Hepatic stellate cell (primary cell): ENCODE results near the gene PPM1H.
A peak's percentile ranks its signal among the peaks of the same experiment; 100 is the strongest.

Experiments used
- DNase-seq: peaks from one replicate; pipeline ENCODE4 v3.0.0; 2011; ENCODE audit warnings: low spot score

The PPM1H gene

DNA sequence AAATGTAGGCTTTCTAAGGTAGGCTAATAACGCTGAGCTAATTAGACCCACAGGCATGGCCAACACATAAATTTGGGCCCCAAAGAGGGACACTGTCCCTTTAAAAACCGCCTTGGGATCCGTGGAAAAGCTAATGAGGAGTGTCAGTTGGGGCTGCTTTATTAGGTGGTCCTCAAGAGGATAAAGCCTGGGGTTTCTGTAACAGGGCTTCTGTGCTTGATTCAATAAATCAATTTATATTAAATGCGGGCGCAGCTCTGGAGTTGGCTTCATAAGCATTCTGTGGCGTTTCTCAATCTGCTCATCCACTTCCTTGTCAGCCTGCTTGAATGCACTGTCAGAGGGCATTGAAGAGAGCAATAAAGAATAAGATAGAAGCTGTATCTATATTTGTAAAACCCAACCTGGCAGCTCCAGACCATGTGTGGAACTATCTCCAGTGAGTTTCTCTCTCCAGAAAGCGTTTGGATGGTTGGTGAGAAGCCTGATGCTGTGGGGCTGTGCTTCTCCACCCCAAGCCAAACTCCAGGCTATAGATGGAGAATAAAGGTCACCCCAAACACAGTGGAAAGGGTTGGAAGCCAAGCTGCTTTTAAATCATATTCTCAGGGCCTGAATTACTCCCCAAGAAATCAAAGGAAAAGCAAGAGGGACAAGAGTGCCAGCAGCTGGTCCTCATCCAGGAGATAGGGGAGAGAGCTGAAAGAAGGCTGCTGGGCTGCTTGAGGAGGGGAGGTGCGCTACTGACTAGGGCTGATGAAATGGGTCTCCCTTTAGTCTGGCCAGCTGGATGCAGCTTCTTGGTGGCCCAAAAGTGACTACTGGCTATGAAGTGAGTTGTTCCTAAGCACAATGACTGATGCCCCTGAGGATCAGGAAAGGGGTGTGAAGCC is 222.0 kb downstream of the PPM1H start:
- no peak for DNase-seq

DNA sequence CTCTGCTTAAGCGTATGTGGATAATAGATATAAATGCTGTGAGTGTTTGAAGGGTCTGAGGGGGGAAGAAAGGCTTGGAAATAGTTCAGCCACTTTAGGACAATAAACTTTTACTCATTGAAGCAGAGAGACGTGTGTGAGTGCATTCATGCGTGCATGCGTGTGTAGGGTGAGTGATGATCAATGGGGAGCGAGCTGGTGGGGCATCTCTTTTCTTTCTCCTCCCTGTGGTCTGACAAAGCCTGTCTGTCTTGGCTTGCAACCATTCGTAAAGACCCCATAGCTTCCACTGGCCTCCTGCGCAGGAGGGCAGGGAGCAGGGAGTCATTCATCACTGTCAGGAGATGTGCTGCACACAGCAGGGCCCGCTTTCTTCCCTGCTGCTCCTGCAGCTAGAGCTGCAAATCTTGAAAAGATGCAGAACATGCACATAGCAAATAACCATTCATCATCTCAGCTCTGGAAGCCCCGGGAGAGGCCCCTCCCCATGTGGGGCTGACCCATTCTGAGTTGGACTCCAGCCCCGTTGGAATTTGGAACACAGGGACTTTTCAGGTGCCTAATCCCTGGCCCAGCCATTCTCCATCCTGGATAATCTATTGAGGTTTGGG is 223.2 kb downstream of the PPM1H start:
- no peak for DNase-seq

DNA sequence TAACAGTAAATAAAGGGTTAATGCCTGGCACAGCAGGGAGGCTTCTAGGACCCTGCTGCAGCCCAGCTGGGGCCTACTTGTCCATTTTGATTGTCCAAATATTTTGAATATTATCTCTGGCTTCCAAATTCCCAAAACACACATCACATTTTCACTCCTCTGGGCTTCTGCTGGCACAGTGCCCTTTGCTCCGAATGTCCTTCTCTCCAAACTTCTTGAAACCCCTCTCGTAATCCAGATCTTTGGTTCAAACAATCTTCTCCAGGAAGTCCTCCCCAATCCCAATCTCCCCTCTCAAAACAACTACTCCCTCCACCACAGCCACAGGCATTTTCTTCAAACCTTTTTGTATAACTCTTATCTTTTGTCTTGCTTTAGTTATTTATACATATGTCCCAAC is 225.6 kb downstream of the PPM1H start:
- peak; percentile 17 for DNase-seq

DNA sequence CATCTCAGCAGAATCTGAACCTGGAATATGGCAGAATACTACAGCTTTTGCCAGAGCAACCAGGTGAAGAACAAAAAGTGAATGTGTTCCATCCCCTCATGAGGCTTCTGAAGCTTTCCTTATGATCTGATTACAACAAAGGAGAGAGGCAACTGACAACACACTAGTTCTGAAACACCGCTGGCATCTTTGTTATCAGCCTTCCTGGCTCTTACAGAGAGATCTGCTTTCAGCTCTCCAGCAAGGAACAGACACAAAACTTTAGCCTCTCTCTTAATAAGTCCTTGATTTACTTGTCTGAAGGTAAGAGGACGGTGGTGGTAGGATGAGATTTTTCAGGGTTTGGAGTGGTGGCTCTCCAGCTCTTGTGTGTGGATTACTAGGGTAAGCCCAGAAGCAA is 227.0 kb downstream of the PPM1H start:
- DNase-seq: no peak

DNA sequence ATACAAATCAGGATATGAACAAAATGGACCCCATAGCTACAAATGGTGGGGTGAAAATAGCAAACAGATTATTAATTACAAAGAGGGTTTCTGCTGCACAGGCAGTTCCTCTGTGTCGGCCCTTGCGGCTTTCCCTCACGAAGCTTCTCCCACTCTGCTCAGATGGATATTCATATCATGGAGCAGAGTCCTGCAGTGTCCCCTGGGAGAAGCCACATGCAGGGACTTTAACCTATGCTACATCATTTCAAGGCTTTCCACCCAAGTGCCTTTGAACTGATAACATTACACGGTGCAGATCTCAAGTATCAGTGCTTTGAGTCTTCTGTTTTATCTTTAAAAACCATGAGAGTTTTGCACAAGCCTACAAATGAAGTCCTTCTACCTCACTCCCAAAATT is 229.1 kb downstream of the PPM1H start:
- DNase-seq: no peak

DNA sequence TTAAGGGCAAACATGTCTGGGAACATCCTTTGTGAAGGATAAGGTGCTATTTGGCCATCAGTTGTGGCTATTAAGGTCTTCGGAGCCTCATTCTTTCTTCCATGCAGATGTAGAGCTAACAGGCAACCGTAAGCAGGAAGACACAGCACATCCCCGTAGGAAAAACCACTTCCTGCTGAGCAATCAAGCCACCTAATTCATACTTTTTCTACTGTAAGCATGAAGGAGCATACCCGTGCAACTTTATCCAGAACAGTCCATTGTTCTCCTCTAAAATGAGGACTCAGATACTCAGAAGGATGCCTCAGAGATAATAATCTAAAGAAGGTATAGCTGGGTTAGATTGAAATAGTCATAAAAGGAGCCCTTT is 232.0 kb downstream of the PPM1H start:
- no peak for DNase-seq

DNA sequence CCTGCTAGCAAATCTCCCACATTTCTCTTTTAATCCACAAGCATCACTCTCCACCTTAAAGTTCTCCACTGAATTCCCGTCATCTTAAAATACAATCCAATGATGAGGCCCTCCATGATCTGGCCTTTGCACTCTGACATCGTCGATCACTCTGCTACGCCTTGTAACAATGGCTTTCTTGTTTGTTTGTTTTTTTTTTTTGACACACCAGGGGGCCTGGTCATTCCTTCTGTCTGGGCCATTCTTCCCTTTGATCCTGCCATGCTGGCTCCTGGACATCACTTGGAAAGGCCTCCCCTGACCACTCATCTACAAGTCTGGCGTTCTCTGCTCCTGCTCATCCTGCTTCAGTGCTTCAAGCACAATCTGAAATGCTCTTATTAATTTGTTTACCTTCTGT is 233.5 kb downstream of the PPM1H start:
- DNase-seq: no peak

DNA sequence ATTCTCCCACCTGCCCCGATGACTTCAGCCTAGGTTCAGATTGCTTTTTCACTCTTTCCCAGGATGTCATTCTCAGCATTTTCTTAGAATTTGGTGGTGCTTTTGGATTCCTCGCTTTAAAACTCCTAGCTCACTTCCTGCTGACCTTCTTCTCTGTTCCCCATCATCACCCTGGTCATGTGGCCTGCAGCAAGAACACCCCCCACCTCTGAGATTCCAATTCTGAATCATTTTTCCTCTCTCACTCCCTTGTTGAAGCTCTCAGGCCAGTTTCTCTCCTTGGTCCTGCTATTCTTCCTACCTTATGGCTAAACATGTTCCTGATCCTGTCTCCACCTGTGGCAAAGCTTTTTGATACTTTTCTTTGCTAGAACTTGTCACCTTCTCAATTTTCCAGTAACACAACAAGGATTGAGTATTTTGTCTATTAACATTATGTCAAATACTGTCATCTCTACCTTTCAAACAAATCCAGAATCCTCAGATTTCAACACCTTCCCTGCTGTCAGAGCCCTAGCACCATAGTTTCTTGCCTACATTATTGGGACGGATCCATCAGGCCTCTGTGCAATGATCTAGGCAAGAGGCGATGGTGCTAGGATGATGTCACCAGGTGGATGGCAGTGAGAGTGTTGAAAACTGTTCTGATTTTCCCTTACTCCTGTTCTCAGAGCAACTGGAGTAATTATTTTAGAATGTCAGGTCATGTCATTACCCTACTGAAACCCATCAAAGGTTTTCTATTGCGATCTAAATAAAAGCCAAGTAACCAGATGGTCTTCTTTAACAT is 234.7 kb downstream of the PPM1H start:
- no peak for DNase-seq

DNA sequence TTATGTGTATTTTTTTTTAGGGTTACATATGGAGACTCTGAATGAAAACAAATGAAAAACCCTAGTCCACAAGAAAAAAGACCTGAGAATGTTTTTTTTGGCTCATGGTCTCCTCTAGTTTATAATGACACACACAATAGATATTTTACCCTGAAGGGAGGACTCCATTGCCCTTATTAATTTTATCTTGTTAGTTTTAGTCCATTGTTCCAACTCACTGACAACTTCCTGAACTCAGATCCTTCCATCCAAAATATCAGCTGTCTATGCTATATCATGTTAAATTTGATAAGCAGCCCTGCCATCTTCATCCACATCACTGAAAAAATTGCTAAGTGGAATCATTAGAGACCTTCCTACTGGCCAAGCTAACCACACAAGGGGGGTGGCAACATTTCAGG is 236.2 kb downstream of the PPM1H start:
- DNase-seq: peak; percentile 28

DNA sequence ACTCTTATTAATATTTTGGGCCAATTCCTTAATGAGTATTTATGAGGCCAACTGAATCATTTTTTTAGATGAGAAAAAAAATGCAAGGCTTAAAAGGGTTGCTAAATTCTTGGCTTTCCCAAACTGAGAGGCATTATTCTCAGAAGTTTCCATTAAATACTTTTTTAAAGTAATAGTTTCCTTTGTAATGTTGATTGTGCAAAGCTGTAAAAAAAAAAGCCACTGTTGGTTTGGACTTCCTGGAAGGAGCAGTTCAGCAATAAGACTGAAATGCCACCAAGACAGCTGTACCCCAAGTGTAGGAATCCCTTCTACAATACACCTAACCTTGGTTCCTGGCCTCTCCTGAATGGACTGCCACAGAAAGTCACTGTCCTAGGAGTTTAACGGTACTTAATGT is 237.1 kb downstream of the PPM1H start:
- DNase-seq: no peak

DNA sequence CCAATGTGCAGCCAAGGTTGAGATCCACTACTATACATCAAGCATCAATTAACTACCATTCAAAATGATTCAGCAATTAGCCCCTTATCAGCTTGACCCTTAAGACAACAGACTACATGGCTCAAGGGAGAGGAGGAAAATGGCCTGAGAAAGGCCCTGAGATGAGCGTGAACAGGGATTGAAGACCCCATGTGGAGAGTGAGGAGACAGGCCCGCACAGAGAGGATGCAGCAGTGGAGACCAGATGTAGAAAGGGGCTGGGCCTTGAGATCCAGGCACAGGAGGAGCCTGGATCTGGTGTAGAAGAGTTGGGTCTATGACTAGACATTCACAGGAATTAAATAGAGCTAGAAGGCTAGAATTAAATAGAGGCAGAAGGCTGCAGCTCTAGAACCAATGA is 239.3 kb downstream of the PPM1H start:
- no peak for DNase-seq

DNA sequence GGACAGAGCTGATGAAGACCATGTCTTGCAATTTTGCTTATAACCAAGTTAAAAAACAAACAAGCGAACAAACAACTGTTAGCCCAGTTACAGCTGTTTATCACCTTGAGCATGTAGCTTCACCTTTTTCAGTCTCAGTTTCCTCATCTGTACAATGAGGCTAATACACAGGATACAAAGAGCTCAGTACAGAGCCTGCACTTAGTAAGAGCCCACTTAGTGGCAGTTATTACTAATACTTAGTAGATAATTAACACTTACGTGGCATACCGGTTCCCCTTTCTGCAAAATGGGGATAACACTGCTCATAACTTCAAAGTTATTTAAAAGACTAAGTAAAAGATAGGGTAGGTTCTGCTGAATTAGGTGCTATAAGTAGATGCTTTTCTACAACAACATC is 240.3 kb downstream of the PPM1H start:
- no peak for DNase-seq

DNA sequence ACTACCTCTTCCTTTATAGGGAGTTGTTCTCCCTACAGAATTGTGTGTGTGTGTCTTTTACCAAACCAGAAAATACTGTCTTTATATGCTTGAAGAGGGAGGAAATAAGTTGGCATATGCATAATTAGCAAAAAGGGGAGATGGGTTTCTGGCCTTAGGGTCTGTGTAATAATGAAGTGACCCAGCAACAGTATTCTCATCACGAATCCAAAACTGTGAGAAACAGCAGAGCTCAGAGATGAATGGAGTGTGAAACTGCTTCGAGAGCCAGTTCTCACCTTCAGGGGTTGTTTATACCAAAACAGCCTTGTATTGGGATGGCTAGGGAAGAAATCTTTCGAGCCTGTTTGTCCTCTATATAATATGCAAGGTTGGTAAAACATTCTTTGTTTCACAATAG is 240.8 kb downstream of the PPM1H start:
- DNase-seq: no peak

DNA sequence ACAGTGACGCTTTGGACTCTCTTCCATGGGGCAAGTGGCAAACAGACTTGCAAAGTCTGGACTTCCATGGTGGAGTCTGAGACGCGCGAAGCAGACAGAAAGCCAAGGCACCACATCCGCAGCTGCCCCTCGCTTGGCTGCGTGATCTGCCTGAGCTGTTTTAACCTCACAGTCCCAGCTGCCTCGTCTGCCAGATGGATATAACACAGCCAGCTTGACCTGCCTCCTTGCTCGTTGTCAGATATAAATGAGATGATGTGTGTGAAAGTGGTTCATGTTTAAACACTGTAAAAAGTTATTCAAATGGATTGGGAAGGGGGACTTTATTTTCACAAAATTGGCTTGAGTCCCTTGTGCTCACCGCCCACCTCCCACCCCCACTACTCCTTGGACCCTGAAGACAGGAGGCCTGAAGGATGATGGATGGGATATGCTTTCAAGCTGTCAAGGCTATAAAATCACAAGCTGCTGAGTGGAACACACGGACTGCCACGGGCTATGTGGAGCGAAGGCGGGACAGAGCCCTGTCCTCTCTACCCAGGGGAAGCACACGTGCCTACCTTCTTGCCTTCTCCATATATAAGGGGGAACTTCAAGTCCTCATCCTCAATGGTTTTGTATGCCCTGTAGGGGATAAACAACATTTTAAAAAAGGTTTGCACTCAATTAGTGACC is 241.4 kb downstream of the PPM1H start:
- DNase-seq: no peak

DNA sequence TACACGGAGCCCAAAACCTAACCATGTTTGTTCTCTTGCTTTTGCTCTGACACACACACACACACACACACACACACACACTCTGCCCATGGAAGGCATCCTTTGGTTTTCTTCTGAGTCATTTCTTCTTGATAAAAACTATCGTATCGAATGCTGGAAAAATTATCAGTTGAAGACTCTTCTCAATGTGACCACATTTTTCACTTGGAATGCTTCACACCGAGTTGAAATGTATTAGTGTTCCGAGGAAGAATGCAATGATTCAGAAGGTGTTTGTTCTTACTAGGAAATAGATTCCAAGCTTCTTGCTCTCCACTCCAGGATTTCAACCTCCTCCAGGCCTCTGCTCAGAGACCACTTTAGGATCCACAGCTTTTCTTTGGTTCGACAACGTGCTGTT is 242.1 kb downstream of the PPM1H start:
- no peak for DNase-seq

DNA sequence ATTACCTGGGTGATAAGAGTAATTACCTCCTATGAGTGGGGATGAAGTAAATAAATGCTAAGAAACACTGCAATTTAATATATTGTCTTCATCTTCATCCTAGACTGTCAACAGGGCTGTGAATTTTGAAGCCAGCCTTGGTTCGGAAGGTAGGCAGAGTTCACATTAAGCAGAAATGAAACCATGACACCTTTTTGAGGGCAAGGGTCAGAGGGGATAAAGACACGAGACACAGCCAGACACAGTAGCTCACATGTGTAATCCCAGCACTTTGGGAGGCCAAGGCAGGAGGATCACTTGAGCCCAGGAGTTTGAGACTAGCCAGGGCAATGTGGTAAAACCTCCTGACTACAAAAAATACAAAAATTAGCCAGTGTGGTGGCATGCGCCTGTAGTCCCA is 243.6 kb downstream of the PPM1H start:
- no peak for DNase-seq

DNA sequence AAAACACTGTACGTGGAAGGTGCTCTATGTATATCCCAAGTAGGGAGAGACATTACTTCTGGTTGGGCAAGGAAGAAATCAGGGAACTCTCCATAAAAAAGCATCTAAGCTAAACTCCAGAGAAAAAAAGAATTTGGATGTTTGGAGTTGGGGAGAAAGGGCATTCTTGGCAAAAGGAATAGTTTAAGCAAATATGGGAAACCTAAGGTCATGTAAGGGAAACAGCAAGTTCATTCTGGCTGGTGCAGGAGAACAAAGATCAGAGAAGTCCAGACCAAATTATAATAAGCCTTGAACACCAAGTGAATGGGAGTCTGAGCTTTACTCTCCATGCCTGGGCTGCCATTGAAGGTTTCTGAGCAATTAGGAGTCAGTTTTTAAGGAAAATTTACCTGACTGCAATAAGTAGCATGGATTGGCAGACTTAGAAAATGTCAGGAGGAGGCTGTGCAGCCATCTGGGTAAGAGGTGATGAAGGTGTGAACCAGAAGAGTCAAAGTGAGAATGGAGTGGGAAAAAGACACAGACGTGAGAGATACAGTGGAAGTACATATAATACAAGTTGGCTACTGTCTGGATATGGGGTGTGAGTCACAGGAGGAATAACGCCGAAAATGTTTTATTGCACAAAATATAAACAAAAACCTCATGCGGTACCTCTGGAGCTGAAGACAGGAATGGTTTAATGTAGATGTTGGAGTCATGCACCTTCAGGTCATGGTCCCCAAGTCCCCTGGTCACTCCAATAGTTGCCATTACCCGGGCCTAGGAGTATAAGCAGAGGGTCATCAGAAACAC is 245.7 kb downstream of the PPM1H start:
- no peak for DNase-seq

DNA sequence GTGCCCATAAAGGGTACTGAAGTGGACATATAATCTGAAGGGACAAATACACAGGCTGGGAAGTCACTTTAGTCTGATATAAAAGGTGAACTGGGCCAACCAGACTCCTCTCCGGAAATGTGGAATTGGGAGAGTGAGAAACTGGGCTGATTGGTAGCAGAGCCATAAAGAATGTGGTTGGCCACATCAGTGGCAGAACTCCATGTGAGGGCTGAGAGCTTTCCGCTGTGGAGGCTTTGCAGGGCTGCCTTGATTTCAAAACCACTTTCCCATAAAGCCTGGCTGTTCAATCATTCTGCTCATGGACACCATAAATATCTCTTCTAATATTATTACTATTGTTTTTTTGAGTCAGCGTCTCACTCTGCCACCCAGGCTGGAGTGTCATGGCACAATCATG is 248.0 kb downstream of the PPM1H start:
- DNase-seq: no peak

DNA sequence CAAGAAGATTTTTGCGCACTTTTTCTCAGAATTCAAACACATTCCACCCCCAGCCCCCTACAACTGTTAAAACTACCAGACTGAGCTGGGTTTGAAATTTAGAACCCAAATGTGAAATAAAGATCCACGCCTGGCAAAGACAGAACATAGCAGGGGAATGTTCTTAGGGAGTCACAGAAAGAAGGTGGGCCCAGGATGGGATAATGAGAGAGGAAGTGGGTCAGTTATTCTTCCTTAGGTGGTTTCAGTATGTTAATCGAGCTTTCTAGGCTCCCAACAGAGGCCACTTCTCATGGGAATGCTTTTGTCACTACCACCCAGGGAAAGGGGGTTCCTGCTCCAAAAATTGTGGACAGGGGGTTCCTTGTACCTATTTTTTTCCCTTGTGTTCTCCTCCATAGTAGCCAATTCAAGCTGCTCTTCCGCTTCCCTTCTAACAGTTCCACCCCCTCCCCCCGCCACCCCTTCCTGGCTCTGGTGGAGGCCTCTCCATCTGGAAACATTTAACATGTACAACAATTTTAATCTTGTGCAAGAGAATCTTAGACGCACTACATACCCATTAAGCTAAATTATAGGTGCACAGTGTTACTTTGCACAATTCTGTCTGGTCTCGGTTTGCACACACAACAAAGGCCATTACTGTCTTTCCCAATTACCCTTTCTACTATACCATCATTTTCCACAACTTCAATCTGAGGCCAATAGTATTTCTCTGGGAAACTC is 250.2 kb downstream of the PPM1H start:
- DNase-seq: no peak

DNA sequence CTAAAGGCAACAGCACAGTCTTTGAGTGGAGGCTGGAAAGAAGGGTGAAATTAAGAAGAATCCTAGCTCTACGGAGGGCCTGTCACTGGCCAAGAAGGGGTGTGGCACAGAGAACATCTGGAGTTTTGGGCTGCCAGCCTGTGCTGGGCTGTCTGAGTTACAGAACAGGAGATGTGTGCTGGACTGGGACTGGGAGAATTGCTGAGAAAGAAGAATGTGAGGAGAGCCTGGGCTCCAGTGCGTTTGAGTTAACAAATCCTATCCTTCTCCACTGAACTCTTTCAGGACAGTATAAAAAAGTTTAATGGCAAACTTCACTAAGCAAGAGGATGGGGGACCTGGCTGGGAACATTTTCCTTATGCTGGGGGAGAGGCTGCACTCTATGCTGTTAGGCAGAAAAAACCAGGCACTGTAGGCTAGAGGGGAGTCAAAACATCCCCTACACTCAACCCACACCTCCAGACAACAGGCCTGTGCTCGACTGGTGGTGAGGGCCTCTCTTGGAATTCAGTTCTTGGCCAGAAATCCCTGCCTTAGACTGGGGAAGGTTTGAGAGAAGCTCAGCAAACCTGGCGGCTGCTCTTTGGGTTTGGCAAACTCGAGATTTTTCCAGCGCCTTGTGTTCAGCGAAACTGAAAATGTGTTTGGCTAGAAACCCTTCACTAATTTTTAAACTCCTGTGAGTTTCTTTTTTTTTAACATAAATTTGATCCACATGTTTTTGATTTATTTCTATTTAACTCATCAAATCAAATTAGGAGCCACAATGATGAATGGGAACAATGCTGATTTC is 251.0 kb downstream of the PPM1H start:
- DNase-seq: no peak
